Tibial nerve (tissue), 4 donors: Measurements from ENCODE around the gene SERINC3. TPM values are rescaled to one million over a fixed set of nuclear protein-coding genes. Genes with fewer than 3 reads are reported as not detected.

Experiments
- DNase-seq, 2 donors: peaks; one replicate each; pipeline ENCODE4 v3.0.0-alpha.2; 2019; ENCODE audit warnings: low spot score in 2 of 2
- H3K27ac ChIP-seq, 4 donors: fragments of 200-600 bp; sonication (generic) in 3 of 4; one replicate each; pipeline ENCODE4 v1.5.1; 2017 to 2019; ENCODE audit warnings: mild to moderate bottlenecking in 1 of 4
- H3K27me3 ChIP-seq, 2 donors: fragments of 200-600 bp; sonication (generic) in 1 of 2; one replicate each; pipeline versions ENCODE4 v1.5.1 to v1.6.0; 2017 to 2019
- H3K36me3 ChIP-seq, 3 donors: fragments of 200-600 bp; sonication (generic); one replicate each; pipeline ENCODE4 v1.5.1; 2018 to 2019
- H3K4me1 ChIP-seq, 4 donors: fragments of 200-600 bp; sonication (generic) in 3 of 4; one replicate each; pipeline ENCODE4 v1.5.1; 2017 to 2019
- H3K4me3 ChIP-seq, 4 donors: fragments of 200-600 bp; sonication (generic) in 3 of 4; one replicate each; pipeline ENCODE4 v1.5.1; 2017 to 2019; ENCODE audit warnings: mild to moderate bottlenecking in 1 of 4, moderate library complexity in 1 of 4
- H3K9me3 ChIP-seq, 4 donors: fragments of 200-600 bp; sonication (generic) in 3 of 4; one replicate each; pipeline ENCODE4 v1.5.1; 2017 to 2019
- CTCF ChIP-seq, 5 experiments: fragments of 200-600 bp in 3 of 5; fragments of 450-650 bp in 2 of 5; sonication (generic) in 3 of 5; IDR thresholded peaks; one replicate each; pipeline ENCODE4 v1.5.1; 2016 to 2019; ENCODE audit warnings: antibody characterized with exemption in 5 of 5, mild to moderate bottlenecking in 3 of 5, moderate library complexity in 2 of 5
- EP300 ChIP-seq, 2 donors: sonication (generic); formaldehyde crosslinking; IDR thresholded peaks; one replicate each; pipeline ENCODE4 v1.6.1; 2017; ENCODE audit warnings: antibody characterized with exemption in 2 of 2, mild to moderate bottlenecking in 1 of 2
- POLR2A ChIP-seq, 2 donors: fragments of 450-650 bp; IDR thresholded peaks; one replicate each; pipeline ENCODE4 v1.6.1; 2017; ENCODE audit warnings: antibody characterized with exemption in 2 of 2, mild to moderate bottlenecking in 2 of 2, moderate library complexity in 2 of 2
- WGBS, 2 donors: methylation state at CpG; one replicate each; pipeline ENCODE4 v1.1.5; 2018; 5-methylcytosine and 5-hydroxymethylcytosine counted together
- total RNA-seq, 4 donors: library from RNA; depleted of rRNA; stranded (reverse); fragments of >200 nt; gene quantifications; one replicate each; pipeline ENCODE4 v1.1.0, GENCODE V29; 2016

SERINC3 gene
- total RNA-seq, 4 donors from 2014 or later = 59.7 to 97.5 (median 86.7) TPM

- 97 to 100% methylated on average over 1 of the region's 1 CpG for WGBS, 2 donors
- no peaks in the 10 kb centered on the region for H3K9me3 ChIP-seq
- TF ChIP-seq EP300 (IDR thresholded peaks at IDR 0.05) (no peak), POLR2A (IDR thresholded peaks at IDR 0.05) (no peak), CTCF (IDR thresholded peaks at IDR 0.05) (no peak)
- H3K4me1 ChIP-seq = no peaks in the 10 kb centered on the region
- no peak overlapping the region for H3K27ac ChIP-seq
- H3K36me3 ChIP-seq = peaks cover 2 to 97% (median 32%) of the 10 kb centered on the region in 3 donors
- no peak overlapping the region for H3K4me3 ChIP-seq
- H3K27me3 ChIP-seq = no peaks in the 10 kb centered on the region
- DNase-seq = no peak
Observed at GRCh38 chr20:44502968-44503367, 18.9 kb downstream of the SERINC3 start.

- no peaks in the 10 kb centered on the region for H3K4me1 ChIP-seq
- WGBS, 2 donors = 96% methylated on average over 5 of the region's 5 CpGs
- no peak overlapping the region for H3K4me3 ChIP-seq
- no peak for DNase-seq
- H3K27ac ChIP-seq = no peak overlapping the region
- peaks cover 2 to 97% (median 32%) of the 10 kb centered on the region in 3 donors for H3K36me3 ChIP-seq
- no peak for TF ChIP-seq POLR2A (IDR thresholded peaks at IDR 0.05)
- TF ChIP-seq CTCF (IDR thresholded peaks at IDR 0.05) = no peak
- TF ChIP-seq EP300 (IDR thresholded peaks at IDR 0.05) = no peak
- H3K27me3 ChIP-seq = no peaks in the 10 kb centered on the region
- H3K9me3 ChIP-seq = no peaks in the 10 kb centered on the region
Observed at GRCh38 chr20:44501448-44501847, 20.4 kb downstream of the SERINC3 start.

- no peak overlapping the region for H3K4me3 ChIP-seq
- H3K9me3 ChIP-seq = no peaks in the 10 kb centered on the region
- WGBS, 2 donors = 92 to 93% methylated on average over 3 of the region's 3 CpGs
- TF ChIP-seq EP300 (IDR thresholded peaks at IDR 0.05) = no peak
- no peak for TF ChIP-seq POLR2A (IDR thresholded peaks at IDR 0.05)
- no peak for TF ChIP-seq CTCF (IDR thresholded peaks at IDR 0.05)
- peaks cover 2 to 98% (median 28%) of the 10 kb centered on the region in 3 donors for H3K36me3 ChIP-seq
- no peak for DNase-seq
- H3K27me3 ChIP-seq = no peaks in the 10 kb centered on the region
- no peaks in the 10 kb centered on the region for H3K4me1 ChIP-seq
- H3K27ac ChIP-seq = no peak overlapping the region
Observed at GRCh38 chr20:44500221-44500620, 21.6 kb downstream of the SERINC3 start.

- Histone ChIP-seq H3K36me3 (peaks cover 4 to 98% (median 8%) of the 10 kb centered on the region in 3 donors), H3K9me3 (no peaks in the 10 kb centered on the region), H3K27ac (no peak overlapping the region), H3K4me1 (no peaks in the 10 kb centered on the region), H3K4me3 (no peak overlapping the region), H3K27me3 (no peaks in the 10 kb centered on the region)
- WGBS, 2 donors = 66 to 73% methylated on average over 3 of the region's 3 CpGs
- no peak for DNase-seq
- TF ChIP-seq EP300 (IDR thresholded peaks at IDR 0.05) (no peak), POLR2A (IDR thresholded peaks at IDR 0.05) (no peak), CTCF (IDR thresholded peaks at IDR 0.05) (no peak)
Observed at GRCh38 chr20:44497761-44498160, 24.1 kb downstream of the SERINC3 start.

GRCh38 chr20:44496976-44497375 is 24.9 kb downstream of the SERINC3 start:
- Histone ChIP-seq H3K4me3 (no peak overlapping the region), H3K27me3 (no peaks in the 10 kb centered on the region), H3K4me1 (peaks cover 0 to 7% (median 0%) of the 10 kb centered on the region in 4 donors), H3K9me3 (no peaks in the 10 kb centered on the region), H3K27ac (no peak overlapping the region), H3K36me3 (peaks cover 4 to 98% (median 8%) of the 10 kb centered on the region in 3 donors)
- 90 to 91% methylated on average over 3 of the region's 3 CpGs for WGBS, 2 donors
- TF ChIP-seq EP300 (IDR thresholded peaks at IDR 0.05) (no peak), POLR2A (IDR thresholded peaks at IDR 0.05) (no peak), CTCF (IDR thresholded peaks at IDR 0.05) (no peak)
- DNase-seq = no peak
